DND-41 (cell line): Measurements from ENCODE around the gene CXXC4.

Source experiments
- ATAC-seq: fragments of 200-7000 bp; cut with Tn5 transposase; 3 replicates; pipeline ENCODE4 v1.9.1; 2021; ENCODE audit warnings: low read depth; ENCODE audit not compliant: insufficient read depth
- DNase-seq: peaks from one replicate; pipeline ENCODE4 v3.0.0-alpha.2; 2020
- H2AFZ ChIP-seq: 2 replicates; pipeline ENCODE4 v1.6.0; 2012; ENCODE audit warnings: low read depth, low read length
- H3K27ac ChIP-seq: 2 replicates; pipeline ENCODE4 v1.5.1; 2012; ENCODE audit warnings: low read length, inconsistent platforms
- H3K27me3 ChIP-seq: fragments of 200-600 bp; sonication (generic); 2 replicates; pipeline ENCODE4 v1.6.0; 2012; ENCODE audit warnings: low read length, mild to moderate bottlenecking, inconsistent platforms; ENCODE audit not compliant: insufficient read depth, poor library complexity
- H3K36me3 ChIP-seq: 2 replicates; pipeline ENCODE4 v1.5.1; 2012; ENCODE audit warnings: low read length, inconsistent platforms; ENCODE audit not compliant: insufficient read depth
- H3K4me1 ChIP-seq: 2 replicates; pipeline ENCODE4 v1.5.1; 2012; ENCODE audit warnings: mild to moderate bottlenecking, low read length; ENCODE audit not compliant: insufficient read depth
- H3K4me2 ChIP-seq: 2 replicates; pipeline ENCODE4 v1.6.0; 2012; ENCODE audit warnings: mild to moderate bottlenecking, moderate library complexity, low read length, inconsistent platforms; ENCODE audit not compliant: insufficient read depth
- H3K4me3 ChIP-seq, 2 experiments: fragments of 200-600 bp in 1 of 2; shearing (Covaris generic) in 1 of 2; 2 replicates each; pipeline ENCODE4 v1.5.1; 2012 to 2016; ENCODE audit warnings: inconsistent platforms in 2 of 2, low read length in 2 of 2, mild to moderate bottlenecking in 2 of 2, low read depth in 1 of 2, moderate library complexity in 1 of 2
- H3K79me2 ChIP-seq: 2 replicates; pipeline ENCODE4 v1.6.0; 2012; ENCODE audit warnings: low read length, inconsistent platforms; ENCODE audit not compliant: insufficient read depth
- H3K9ac ChIP-seq: 2 replicates; pipeline ENCODE4 v1.6.0; 2012; ENCODE audit warnings: low read depth, mild to moderate bottlenecking, inconsistent platforms, low read length, moderate library complexity
- H3K9me3 ChIP-seq: 2 replicates; pipeline ENCODE4 v1.5.1; 2012; ENCODE audit warnings: low read length, moderate library complexity, mild to moderate bottlenecking, inconsistent platforms; ENCODE audit not compliant: insufficient read depth, severe bottlenecking
- H4K20me1 ChIP-seq: 2 replicates; pipeline ENCODE4 v1.6.0; 2012; ENCODE audit warnings: low read length; ENCODE audit not compliant: insufficient read depth
- EZH2 ChIP-seq: IDR thresholded peaks from 3 replicates; pipeline ENCODE4 v1.6.1; 2012; ENCODE audit warnings: borderline replicate concordance, low read depth, mild to moderate bottlenecking, moderate library complexity, low read length, inconsistent platforms; ENCODE audit not compliant: severe bottlenecking
- TF ChIP-seq, protein P1 (sequence below): IDR thresholded peaks from 2 replicates; pipeline ENCODE4 v1.5.1; 2012; ENCODE audit warnings: borderline replicate concordance, low read length, moderate library complexity, mild to moderate bottlenecking; ENCODE audit not compliant: poor library complexity, severe bottlenecking; ENCODE audit errors: extremely low read depth

CXXC4 gene

GRCh38 chr4:104490096-104490769, 4.5 kb downstream of the CXXC4 start:
- H3K27me3 ChIP-seq: peaks cover 10% of the 10 kb centered on the region
- H3K9me3 ChIP-seq: no peaks in the 10 kb centered on the region
- no peaks in the 10 kb centered on the region for H3K36me3 ChIP-seq
- no peaks in the 10 kb centered on the region for H3K79me2 ChIP-seq
- peak; percentile 60 for ATAC-seq
- H3K4me3 ChIP-seq: peak overlapping the region; percentile 22 to 60; a peak in 3 of 4 replicates
- H3K27ac ChIP-seq: no peak overlapping the region
- H3K4me1 ChIP-seq: peaks cover 16% of the 10 kb centered on the region
- H2AFZ ChIP-seq: peak overlapping the region; percentile 83
- peak overlapping the region; percentile 72 for H3K4me2 ChIP-seq
- H4K20me1 ChIP-seq: no peaks in the 10 kb centered on the region
- peak overlapping the region; percentile 54 for H3K9ac ChIP-seq
- TF ChIP-seq EZH2: no peak
- TF ChIP-seq, protein P1, sequence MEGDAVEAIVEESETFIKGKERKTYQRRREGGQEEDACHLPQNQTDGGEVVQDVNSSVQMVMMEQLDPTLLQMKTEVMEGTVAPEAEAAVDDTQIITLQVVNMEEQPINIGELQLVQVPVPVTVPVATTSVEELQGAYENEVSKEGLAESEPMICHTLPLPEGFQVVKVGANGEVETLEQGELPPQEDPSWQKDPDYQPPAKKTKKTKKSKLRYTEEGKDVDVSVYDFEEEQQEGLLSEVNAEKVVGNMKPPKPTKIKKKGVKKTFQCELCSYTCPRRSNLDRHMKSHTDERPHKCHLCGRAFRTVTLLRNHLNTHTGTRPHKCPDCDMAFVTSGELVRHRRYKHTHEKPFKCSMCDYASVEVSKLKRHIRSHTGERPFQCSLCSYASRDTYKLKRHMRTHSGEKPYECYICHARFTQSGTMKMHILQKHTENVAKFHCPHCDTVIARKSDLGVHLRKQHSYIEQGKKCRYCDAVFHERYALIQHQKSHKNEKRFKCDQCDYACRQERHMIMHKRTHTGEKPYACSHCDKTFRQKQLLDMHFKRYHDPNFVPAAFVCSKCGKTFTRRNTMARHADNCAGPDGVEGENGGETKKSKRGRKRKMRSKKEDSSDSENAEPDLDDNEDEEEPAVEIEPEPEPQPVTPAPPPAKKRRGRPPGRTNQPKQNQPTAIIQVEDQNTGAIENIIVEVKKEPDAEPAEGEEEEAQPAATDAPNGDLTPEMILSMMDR: no peak
- peak; percentile 46 for DNase-seq

DNA sequence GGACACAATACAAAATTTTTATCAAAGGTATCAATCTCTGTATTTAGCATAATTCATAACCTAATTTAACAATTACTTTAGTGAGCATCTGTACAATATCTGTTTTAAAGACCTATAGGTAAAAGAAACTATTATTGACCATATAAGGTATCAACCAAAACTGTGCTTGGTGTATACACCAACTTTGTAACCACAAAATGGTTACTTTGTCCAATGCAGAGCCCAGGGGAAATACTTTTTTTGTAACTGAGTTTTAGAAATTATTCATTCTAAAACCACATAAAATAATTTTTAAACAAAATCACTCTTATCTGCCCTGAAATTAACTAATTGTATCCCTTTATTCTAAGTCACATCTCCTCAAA, 5.0 kb downstream of the CXXC4 start:
- H3K79me2 ChIP-seq: no peaks in the 10 kb centered on the region
- H4K20me1 ChIP-seq: no peaks in the 10 kb centered on the region
- H3K9me3 ChIP-seq: no peaks in the 10 kb centered on the region
- no peak overlapping the region for H3K4me2 ChIP-seq
- no peaks in the 10 kb centered on the region for H3K36me3 ChIP-seq
- ATAC-seq (no peak), DNase-seq (no peak)
- peaks cover 10% of the 10 kb centered on the region for H3K27me3 ChIP-seq
- no peak overlapping the region for H3K4me3 ChIP-seq
- no peak overlapping the region for H3K9ac ChIP-seq
- peaks cover 16% of the 10 kb centered on the region for H3K4me1 ChIP-seq
- no peak overlapping the region for H2AFZ ChIP-seq
- TF ChIP-seq EZH2: no peak
- TF ChIP-seq, protein P1: no peak
- no peak overlapping the region for H3K27ac ChIP-seq

DNA sequence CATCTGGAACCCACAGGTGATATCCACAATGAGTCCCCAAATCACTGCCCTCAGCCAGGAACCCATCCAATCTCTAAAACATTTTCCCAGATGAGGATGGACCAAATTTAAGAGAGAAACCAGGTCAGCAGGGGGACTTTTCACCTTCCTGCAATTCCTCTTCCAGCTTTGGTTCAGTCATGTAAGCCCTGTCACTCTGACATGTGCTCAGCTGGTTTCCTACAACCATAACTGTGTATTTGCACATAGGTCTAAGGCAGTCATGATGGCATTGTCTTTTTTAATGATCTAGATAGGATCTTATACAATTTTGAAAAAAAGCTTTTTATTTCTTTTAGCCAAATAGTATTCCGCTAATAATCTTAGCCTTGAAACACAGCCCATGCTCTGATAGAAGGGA, 6.5 kb downstream of the CXXC4 start:
- Histone ChIP-seq H2AFZ (no peak overlapping the region), H3K4me3 (no peak overlapping the region), H3K27me3 (peaks cover 10% of the 10 kb centered on the region), H3K4me2 (no peak overlapping the region), H3K27ac (no peak overlapping the region), H4K20me1 (no peaks in the 10 kb centered on the region), H3K36me3 (no peaks in the 10 kb centered on the region), H3K9me3 (no peaks in the 10 kb centered on the region), H3K4me1 (peaks cover 16% of the 10 kb centered on the region), H3K79me2 (no peaks in the 10 kb centered on the region), H3K9ac (no peak overlapping the region)
- DNase-seq (no peak), ATAC-seq (no peak)
- no peak for TF ChIP-seq EZH2
- TF ChIP-seq, protein P1: no peak
